BJ (cell line): ENCODE measurements around the gene C17orf107. TPM values are rescaled to one million over a fixed set of nuclear protein-coding genes. Genes with fewer than 3 reads are reported as not detected.

Experiments used
- CTCF ChIA-PET: fragments of 350-600 bp; formaldehyde crosslinking; extraction: SDS; loops from one replicate; lab custom pipeline; 2021; ENCODE audit warnings: antibody characterized with exemption, inconsistent platforms; lab: Yijun Ruan, JAX
- POLR2A ChIA-PET: fragments of 300-600 bp; sonication (Branson Sonifier 250); formaldehyde crosslinking; extraction: SDS; loops from one replicate; lab custom pipeline; 2021; ENCODE audit warnings: antibody characterized with exemption; lab: Charles Lee
- DNase-seq: peaks from one replicate; pipeline ENCODE4 v3.0.0-alpha.2; 2011; ENCODE audit warnings: low read depth
- H3K27me3 ChIP-seq: 2 replicates; pipeline ENCODE4 v1.6.0; 2011; ENCODE audit warnings: low read length; ENCODE audit not compliant: control insufficient read depth, insufficient read depth
- H3K36me3 ChIP-seq: 2 replicates; pipeline ENCODE4 v1.5.1; 2011; ENCODE audit warnings: low read length; ENCODE audit not compliant: control insufficient read depth, insufficient read depth
- H3K4me3 ChIP-seq: 2 replicates; pipeline ENCODE4 v1.5.1; 2011; ENCODE audit warnings: low read depth, mild to moderate bottlenecking, control low read depth, low read length
- CTCF ChIP-seq: IDR thresholded peaks from 2 replicates; pipeline ENCODE4 v1.5.1; 2011; ENCODE audit warnings: low read depth, mild to moderate bottlenecking, control low read depth, inconsistent platforms, low read length, moderate library complexity; ENCODE audit not compliant: insufficient read depth
- polyA minus RNA-seq: library from RNA; depleted of rRNA, polyadenylated mRNA; stranded (reverse); fragments of >200 nt; gene quantifications from 2 replicates; pipeline ENCODE4 v1.2.3, GENCODE V29; 2011; rRNA and poly(A)+ RNA removed
- polyA plus RNA-seq: library from polyadenylated mRNA; depleted of rRNA; stranded (reverse); fragments of >200 nt; gene quantifications from 2 replicates; pipeline ENCODE4 v1.2.3, GENCODE V29; 2011; rRNA removed

C17orf107 gene
- polyA plus RNA-seq (3.3 and 4.5 TPM in 2 replicates), polyA minus RNA-seq (2.3 and 3.1 TPM in 2 replicates)

- POLR2A ChIA-PET, result no interaction called here
- CTCF ChIA-PET, result interaction anchor here (0.7 to 3.6 kb wide), 14 partner anchors 9 to 333 kb away, joined by 3 to 21 read pairs (median 4); partner anchors contain the start of genes GLTPD2 and VMO1
- peaks cover 15% of the 10 kb centered on the region for H3K36me3 ChIP-seq
- H3K4me3 ChIP-seq, result peak within 1 kb of the TSS; percentile 59
- TF ChIP-seq CTCF, result no peak
- H3K27me3 ChIP-seq, result no peaks in the 10 kb centered on the region
- no peak for DNase-seq
These were observed at the start of gene C17orf107 for GRCh38 chr17:4899341-4900230. Gene C17orf107 (plus strand): TSS chr17:4899536. CDS start chr17:4899763, 227 bp downstream.

- no peak for TF ChIP-seq CTCF
- ChIA-PET CTCF (interaction anchor here (0.6 to 2.2 kb wide), 4 partner anchors 13 to 118 kb away, joined by 3 to 5 read pairs (median 3); no protein-coding TSS in a partner anchor), POLR2A (no interaction called here)
- no peak for DNase-seq
- no peaks in the 10 kb centered on the region for H3K36me3 ChIP-seq
- H3K27me3 ChIP-seq, result no peaks in the 10 kb centered on the region
- H3K4me3 ChIP-seq, result no peak overlapping the region
These were observed 49.1 kb upstream of the C17orf107 start for GRCh38 chr17:4850246-4850645.

GRCh38 chr17:4851084-4851483 is 48.3 kb upstream of the C17orf107 start:
- no peak for DNase-seq
- TF ChIP-seq CTCF, result no peak
- Histone ChIP-seq H3K27me3 (no peaks in the 10 kb centered on the region), H3K4me3 (no peak overlapping the region), H3K36me3 (no peaks in the 10 kb centered on the region)
- ChIA-PET CTCF (interaction anchor here (0.7 to 1.3 kb wide), 2 partner anchors 30 to 119 kb away, joined by 3 read pairs; no protein-coding TSS in a partner anchor), POLR2A (no interaction called here)

GRCh38 chr17:4852567-4853207 is 46.6 kb upstream of the C17orf107 start:
- H3K36me3 ChIP-seq, result peaks cover 1% of the 10 kb centered on the region; the same call in 1 of the 2 replicates
- H3K27me3 ChIP-seq, result no peaks in the 10 kb centered on the region
- TF ChIP-seq CTCF, result no peak
- H3K4me3 ChIP-seq, result no peak overlapping the region
- POLR2A ChIA-PET, result interaction anchor here (0.7 kb wide), 1 partner anchor 46 kb away, joined by 7 read pairs; the partner anchor contains the start of gene PLD2
- CTCF ChIA-PET, result interaction anchor here (1.3 kb wide), 1 partner anchor 29 kb away, joined by 3 read pairs; no protein-coding TSS in a partner anchor
- DNase-seq, result no peak

GRCh38 chr17:4853208-4853671 is 46.1 kb upstream of the C17orf107 start:
- no peak for DNase-seq
- H3K36me3 ChIP-seq, result peaks cover 1% of the 10 kb centered on the region; the same call in 1 of the 2 replicates
- TF ChIP-seq CTCF, result no peak
- ChIA-PET POLR2A (no interaction called here), CTCF (no interaction called here)
- H3K27me3 ChIP-seq, result no peaks in the 10 kb centered on the region
- no peak overlapping the region for H3K4me3 ChIP-seq
